ENCODE results near the gene STEAP4. TPM values are rescaled to one million over a fixed set of nuclear protein-coding genes. Genes with fewer than 3 reads are reported as not detected.
A peak's percentile ranks its signal among the peaks of the same experiment; 100 is the strongest.
"Not testable (repeated sequence)": the region's sequence is repeated elsewhere in the genome, so short reads cannot be mapped to it uniquely, and the experiment has no call there.

Gene STEAP4
- polyA plus RNA-seq, 4 donors: 0.22 to 5.7 (median 0.43) TPM

DNA sequence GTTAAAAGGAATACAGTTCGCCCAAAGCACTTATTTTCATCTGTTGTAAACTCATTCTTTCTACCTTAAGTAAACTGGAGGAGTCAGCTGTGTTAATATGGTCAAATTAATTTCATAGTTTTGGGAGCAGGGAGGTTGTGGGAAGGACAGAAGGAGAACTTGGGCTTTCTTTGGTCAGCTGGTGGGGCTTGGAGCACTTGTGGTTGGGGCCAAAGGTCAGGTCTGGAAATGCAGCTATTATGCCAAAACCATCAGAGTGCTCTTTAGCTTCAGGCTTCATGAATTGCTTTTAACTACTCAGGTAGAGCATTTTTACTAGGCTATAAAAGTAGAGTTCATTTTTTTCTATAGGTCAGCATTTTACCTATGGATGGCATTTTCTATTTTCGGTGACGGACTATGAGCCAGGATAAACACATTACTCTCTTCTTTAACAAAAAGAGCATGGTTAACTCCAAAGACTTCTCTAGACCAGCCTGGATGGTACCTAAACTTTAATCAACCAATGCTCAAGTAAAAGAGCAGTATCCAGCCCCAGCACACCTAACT lies 30.0 kb downstream of the STEAP4 start:
- DNase-seq (peak in 1 of 2 donors; percentile 1), FAIRE-seq (no peak)
- H3K27me3 ChIP-seq (ENCODE audit: control insufficient read depth in 3 of 3, insufficient read depth in 3 of 3, low read length in 3 of 3): no peaks in the 10 kb centered on the region
- no peaks in the 10 kb centered on the region for H3K9me3 ChIP-seq (ENCODE audit: control insufficient read depth in 2 of 2, insufficient read depth in 1 of 2, low read depth in 1 of 2, low read length in 1 of 2)
- H3K4me1 ChIP-seq (ENCODE audit: control insufficient read depth in 3 of 3, insufficient read depth in 2 of 3, low read depth in 1 of 3, low read length in 2 of 3): no peaks in the 10 kb centered on the region
- H3K4me3 ChIP-seq (ENCODE audit: low read depth in 1 of 3, low read length in 3 of 3): no peak overlapping the region
- H3K36me3 ChIP-seq (ENCODE audit: control insufficient read depth in 3 of 3, insufficient read depth in 2 of 3, low read depth in 1 of 3, low read length in 3 of 3): no peaks in the 10 kb centered on the region
- 85 to 96% (median 87%) methylated on average over 3 of the region's 3 CpGs for WGBS, 3 donors
- H3K27ac ChIP-seq (ENCODE audit: low read depth in 1 of 3, low read length in 2 of 3): no peak overlapping the region

DNA sequence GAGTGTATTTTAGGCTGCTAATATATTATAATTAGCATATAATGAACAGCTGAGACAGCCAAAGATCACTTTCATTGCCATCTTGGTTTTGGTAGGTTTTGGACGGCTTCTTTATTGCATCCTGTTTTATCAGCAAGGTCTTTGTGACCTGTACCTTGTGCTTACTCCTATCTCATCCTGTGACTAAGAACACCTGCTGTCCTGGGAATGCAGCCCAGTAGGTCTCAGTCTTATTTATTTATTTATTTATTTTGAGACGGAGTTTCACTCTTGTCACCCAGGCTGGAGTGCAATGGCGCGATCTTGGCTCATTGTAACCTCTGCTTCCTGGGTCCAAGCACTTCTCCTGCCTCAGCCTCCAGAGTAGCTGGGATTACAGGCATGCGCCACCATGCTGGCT lies 31.8 kb downstream of the STEAP4 start:
- not testable (repeated sequence) for H3K9me3 ChIP-seq (ENCODE audit: control insufficient read depth in 2 of 2, insufficient read depth in 1 of 2, low read depth in 1 of 2, low read length in 1 of 2); FAIRE-seq
- 37 to 75% (median 54%) methylated on average over 5 of the region's 5 CpGs for WGBS, 3 donors

DNA sequence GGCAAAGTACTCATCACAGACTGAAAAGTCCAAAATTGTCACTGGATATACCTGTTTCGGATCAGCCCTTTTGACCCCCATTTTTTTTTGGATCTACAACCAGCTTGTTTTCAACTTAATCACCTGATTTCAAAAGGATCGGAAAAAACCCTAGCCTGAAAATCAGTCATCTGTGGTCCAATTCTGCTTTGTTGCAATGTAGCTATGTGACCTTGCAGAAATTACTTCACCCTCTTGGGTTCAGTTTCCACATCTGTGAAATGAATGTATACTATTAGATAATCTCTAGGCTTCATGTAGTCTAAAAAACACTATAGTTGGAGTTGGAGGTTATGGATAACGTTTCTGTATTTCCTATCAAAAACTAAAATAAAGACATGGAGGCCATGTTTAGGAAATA lies 37.1 kb downstream of the STEAP4 start:
- no peak for DNase-seq
- Histone ChIP-seq H3K27ac (ENCODE audit: low read depth in 1 of 3, low read length in 2 of 3) (no peak overlapping the region), H3K9me3 (ENCODE audit: control insufficient read depth in 2 of 2, insufficient read depth in 1 of 2, low read depth in 1 of 2, low read length in 1 of 2) (no peaks in the 10 kb centered on the region), H3K27me3 (ENCODE audit: control insufficient read depth in 3 of 3, insufficient read depth in 3 of 3, low read length in 3 of 3) (no peaks in the 10 kb centered on the region), H3K36me3 (ENCODE audit: control insufficient read depth in 3 of 3, insufficient read depth in 2 of 3, low read depth in 1 of 3, low read length in 3 of 3) (no peaks in the 10 kb centered on the region), H3K4me3 (ENCODE audit: low read depth in 1 of 3, low read length in 3 of 3) (no peak overlapping the region), H3K4me1 (ENCODE audit: control insufficient read depth in 3 of 3, insufficient read depth in 2 of 3, low read depth in 1 of 3, low read length in 2 of 3) (no peaks in the 10 kb centered on the region)
- 89 to 90% (median 90%) methylated on average over 3 of the region's 3 CpGs for WGBS, 3 donors
- FAIRE-seq: no peak

More for the DNA sequence above, 31.8 kb downstream of the STEAP4 start:
- peak in 1 of 2 donors; percentile 43 for DNase-seq
- not testable (repeated sequence) for H3K4me3 ChIP-seq (ENCODE audit: low read depth in 1 of 3, low read length in 3 of 3); H3K36me3 ChIP-seq (ENCODE audit: control insufficient read depth in 3 of 3, insufficient read depth in 2 of 3, low read depth in 1 of 3, low read length in 3 of 3); H3K27me3 ChIP-seq (ENCODE audit: control insufficient read depth in 3 of 3, insufficient read depth in 3 of 3, low read length in 3 of 3); H3K4me1 ChIP-seq (ENCODE audit: control insufficient read depth in 3 of 3, insufficient read depth in 2 of 3, low read depth in 1 of 3, low read length in 2 of 3); H3K27ac ChIP-seq (ENCODE audit: low read depth in 1 of 3, low read length in 2 of 3)

DNA sequence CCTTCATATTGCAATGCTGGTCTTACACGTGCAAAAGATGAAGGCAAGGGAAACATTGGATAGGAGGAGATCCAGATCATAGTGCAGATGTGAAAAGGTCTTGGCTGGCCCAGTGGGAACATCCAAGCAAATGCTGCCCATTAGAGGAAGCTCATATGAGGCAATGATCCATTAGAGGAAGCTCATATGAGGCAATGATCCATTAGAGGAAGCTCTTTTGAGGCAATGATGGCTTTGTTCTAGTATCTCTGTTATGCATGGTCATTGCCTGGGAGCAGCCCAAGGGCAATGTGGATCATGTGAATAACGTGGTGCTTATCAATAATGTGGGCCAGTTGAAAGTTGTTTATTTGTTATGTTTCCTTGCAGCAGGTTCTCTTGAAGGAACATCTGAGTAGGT lies 37.8 kb downstream of the STEAP4 start:
- DNase-seq (no peak), FAIRE-seq (no peak)
- Histone ChIP-seq H3K27ac (ENCODE audit: low read depth in 1 of 3, low read length in 2 of 3) (no peak overlapping the region), H3K4me3 (ENCODE audit: low read depth in 1 of 3, low read length in 3 of 3) (no peak overlapping the region), H3K4me1 (ENCODE audit: control insufficient read depth in 3 of 3, insufficient read depth in 2 of 3, low read depth in 1 of 3, low read length in 2 of 3) (no peaks in the 10 kb centered on the region), H3K27me3 (ENCODE audit: control insufficient read depth in 3 of 3, insufficient read depth in 3 of 3, low read length in 3 of 3) (no peaks in the 10 kb centered on the region), H3K9me3 (ENCODE audit: control insufficient read depth in 2 of 2, insufficient read depth in 1 of 2, low read depth in 1 of 2, low read length in 1 of 2) (no peaks in the 10 kb centered on the region), H3K36me3 (ENCODE audit: control insufficient read depth in 3 of 3, insufficient read depth in 2 of 3, low read depth in 1 of 3, low read length in 3 of 3) (no peaks in the 10 kb centered on the region)
- 53 to 59% (median 56%) methylated on average over 2 of the region's 2 CpGs for WGBS, 3 donors

DNA sequence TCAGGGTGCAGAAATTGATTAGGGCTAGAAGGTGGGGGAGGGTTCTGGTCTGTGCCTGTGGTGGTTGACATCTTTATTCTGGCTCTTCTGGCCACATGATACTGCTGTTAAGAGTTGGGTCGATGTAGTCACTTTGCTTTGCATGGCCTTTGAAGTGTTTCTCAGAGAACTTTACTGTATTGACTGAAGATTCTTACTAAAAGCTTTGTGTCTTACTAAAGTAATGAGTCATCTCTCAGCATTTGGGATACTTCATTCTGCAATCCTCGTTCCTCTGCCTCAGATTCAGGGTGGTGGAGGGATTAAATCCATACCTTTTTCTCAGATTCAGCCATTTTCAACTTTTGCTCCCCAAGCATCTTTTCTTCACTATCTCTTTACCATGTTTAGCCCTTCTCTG lies 38.6 kb downstream of the STEAP4 start:
- Histone ChIP-seq H3K4me1 (ENCODE audit: control insufficient read depth in 3 of 3, insufficient read depth in 2 of 3, low read depth in 1 of 3, low read length in 2 of 3) (no peaks in the 10 kb centered on the region), H3K4me3 (ENCODE audit: low read depth in 1 of 3, low read length in 3 of 3) (no peak overlapping the region), H3K27ac (ENCODE audit: low read depth in 1 of 3, low read length in 2 of 3) (no peak overlapping the region), H3K36me3 (ENCODE audit: control insufficient read depth in 3 of 3, insufficient read depth in 2 of 3, low read depth in 1 of 3, low read length in 3 of 3) (no peaks in the 10 kb centered on the region), H3K27me3 (ENCODE audit: control insufficient read depth in 3 of 3, insufficient read depth in 3 of 3, low read length in 3 of 3) (no peaks in the 10 kb centered on the region), H3K9me3 (ENCODE audit: control insufficient read depth in 2 of 2, insufficient read depth in 1 of 2, low read depth in 1 of 2, low read length in 1 of 2) (no peaks in the 10 kb centered on the region)
- 70 to 86% (median 75%) methylated on average over 2 of the region's 2 CpGs for WGBS, 3 donors
- FAIRE-seq: no peak
- DNase-seq: no peak

DNA sequence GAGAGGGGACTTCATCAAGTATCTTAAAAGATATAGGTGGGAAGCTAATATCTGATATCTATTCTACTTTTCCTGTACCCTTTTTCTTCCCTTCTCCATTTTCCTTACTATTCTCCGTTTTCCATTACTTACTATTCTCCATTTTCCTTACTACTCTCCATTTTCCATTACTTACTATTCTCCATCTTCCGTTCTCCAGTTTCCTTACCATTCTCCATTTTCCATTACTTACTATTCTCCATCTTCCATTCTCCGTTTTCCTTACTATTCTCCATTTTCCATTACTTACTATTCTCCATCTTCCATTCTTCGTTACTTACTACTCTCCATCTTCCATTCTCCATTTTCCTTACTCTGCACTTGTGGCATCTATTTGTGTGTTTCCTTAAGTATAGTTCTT lies 39.3 kb downstream of the STEAP4 start:
- WGBS, 3 donors: 93 to 97% (median 94%) methylated on average over 4 of the region's 4 CpGs
- no peak for DNase-seq
- Histone ChIP-seq H3K9me3 (ENCODE audit: control insufficient read depth in 2 of 2, insufficient read depth in 1 of 2, low read depth in 1 of 2, low read length in 1 of 2) (no peaks in the 10 kb centered on the region), H3K27ac (ENCODE audit: low read depth in 1 of 3, low read length in 2 of 3) (no peak overlapping the region), H3K4me1 (ENCODE audit: control insufficient read depth in 3 of 3, insufficient read depth in 2 of 3, low read depth in 1 of 3, low read length in 2 of 3) (no peaks in the 10 kb centered on the region), H3K36me3 (ENCODE audit: control insufficient read depth in 3 of 3, insufficient read depth in 2 of 3, low read depth in 1 of 3, low read length in 3 of 3) (no peaks in the 10 kb centered on the region), H3K4me3 (ENCODE audit: low read depth in 1 of 3, low read length in 3 of 3) (no peak overlapping the region), H3K27me3 (ENCODE audit: control insufficient read depth in 3 of 3, insufficient read depth in 3 of 3, low read length in 3 of 3) (no peaks in the 10 kb centered on the region)
- FAIRE-seq: no peak

DNA sequence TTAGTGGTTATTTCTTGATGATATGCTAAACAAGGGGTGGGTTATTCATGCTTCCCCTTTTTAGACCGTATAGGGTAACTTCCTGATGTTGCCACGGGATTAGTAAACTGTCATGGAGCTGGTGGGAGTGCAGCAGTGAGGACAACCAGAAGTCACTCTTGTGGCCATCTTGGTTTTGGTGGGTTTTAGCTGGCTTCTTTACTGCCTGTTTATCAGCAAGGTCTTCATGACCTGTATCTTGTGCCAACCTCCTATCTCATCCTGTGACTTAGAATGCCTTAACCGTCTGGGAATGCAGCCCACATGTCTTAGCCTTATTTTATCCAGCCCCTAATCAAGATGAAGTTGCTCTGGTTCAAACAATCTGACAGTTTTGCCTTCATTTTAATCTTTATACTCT lies 41.7 kb downstream of the STEAP4 start:
- H3K9me3 ChIP-seq (ENCODE audit: control insufficient read depth in 2 of 2, insufficient read depth in 1 of 2, low read depth in 1 of 2, low read length in 1 of 2); FAIRE-seq; H3K36me3 ChIP-seq (ENCODE audit: control insufficient read depth in 3 of 3, insufficient read depth in 2 of 3, low read depth in 1 of 3, low read length in 3 of 3); H3K4me1 ChIP-seq (ENCODE audit: control insufficient read depth in 3 of 3, insufficient read depth in 2 of 3, low read depth in 1 of 3, low read length in 2 of 3); H3K27me3 ChIP-seq (ENCODE audit: control insufficient read depth in 3 of 3, insufficient read depth in 3 of 3, low read length in 3 of 3); H3K27ac ChIP-seq (ENCODE audit: low read depth in 1 of 3, low read length in 2 of 3); DNase-seq; H3K4me3 ChIP-seq (ENCODE audit: low read depth in 1 of 3, low read length in 3 of 3): not testable (repeated sequence)
- WGBS, 3 donors: 68 to 70% (median 69%) methylated on average over 3 of the region's 3 CpGs

DNA sequence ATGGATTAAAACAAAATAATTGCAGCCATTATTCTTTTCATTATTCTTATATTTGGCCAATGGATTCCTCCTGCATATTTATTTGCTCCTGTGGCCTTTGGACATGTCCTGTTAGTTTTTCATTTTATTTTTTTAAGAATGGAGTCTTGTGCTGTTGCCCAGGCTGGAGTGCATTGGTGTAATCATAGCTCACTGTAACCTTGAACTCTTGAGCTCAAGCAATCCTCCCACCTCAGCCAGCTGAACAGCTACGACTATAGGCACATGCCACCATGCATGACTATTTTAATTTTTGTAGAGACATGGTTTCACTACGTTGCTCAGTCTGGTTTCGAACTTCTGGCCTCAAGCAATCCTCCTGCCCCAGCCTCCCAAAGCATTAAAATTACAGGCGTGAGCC lies 44.1 kb downstream of the STEAP4 start:
- H3K9me3 ChIP-seq (ENCODE audit: control insufficient read depth in 2 of 2, insufficient read depth in 1 of 2, low read depth in 1 of 2, low read length in 1 of 2): no peaks in the 10 kb centered on the region
- H3K4me1 ChIP-seq (ENCODE audit: control insufficient read depth in 3 of 3, insufficient read depth in 2 of 3, low read depth in 1 of 3, low read length in 2 of 3): no peaks in the 10 kb centered on the region
- no peak for DNase-seq
- H3K27me3 ChIP-seq (ENCODE audit: control insufficient read depth in 3 of 3, insufficient read depth in 3 of 3, low read length in 3 of 3): no peaks in the 10 kb centered on the region
- H3K27ac ChIP-seq (ENCODE audit: low read depth in 1 of 3, low read length in 2 of 3): no peak overlapping the region
- no peaks in the 10 kb centered on the region for H3K36me3 ChIP-seq (ENCODE audit: control insufficient read depth in 3 of 3, insufficient read depth in 2 of 3, low read depth in 1 of 3, low read length in 3 of 3)
- 83 to 85% (median 83%) methylated on average over 4 of the region's 4 CpGs for WGBS, 3 donors
- no peak for FAIRE-seq
- H3K4me3 ChIP-seq (ENCODE audit: low read depth in 1 of 3, low read length in 3 of 3): no peak overlapping the region

DNA sequence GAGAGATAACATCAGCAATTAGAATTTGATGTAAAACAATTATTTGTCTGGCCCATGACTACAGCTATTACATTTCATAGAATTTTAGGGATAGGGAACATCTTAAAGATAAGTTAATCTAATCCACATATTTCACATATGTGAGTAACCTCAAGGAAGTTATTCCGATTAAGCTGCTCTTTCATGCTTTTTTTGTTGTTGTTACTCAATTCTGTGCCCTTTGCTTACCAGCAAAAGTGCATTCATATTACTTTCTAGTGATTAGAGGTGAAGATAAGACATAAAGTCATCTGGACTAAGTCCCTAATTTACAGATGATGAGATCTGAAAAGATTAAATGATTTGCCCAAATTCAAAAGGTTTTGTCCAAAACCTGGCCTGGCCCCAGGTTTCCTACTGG lies 46.0 kb downstream of the STEAP4 start:
- no peak for FAIRE-seq

More for the DNA sequence above, 46.0 kb downstream of the STEAP4 start:
- no peaks in the 10 kb centered on the region for H3K27me3 ChIP-seq (ENCODE audit: control insufficient read depth in 3 of 3, insufficient read depth in 3 of 3, low read length in 3 of 3)
- no peak for DNase-seq
- H3K36me3 ChIP-seq (ENCODE audit: control insufficient read depth in 3 of 3, insufficient read depth in 2 of 3, low read depth in 1 of 3, low read length in 3 of 3): no peaks in the 10 kb centered on the region
- H3K27ac ChIP-seq (ENCODE audit: low read depth in 1 of 3, low read length in 2 of 3): no peak overlapping the region
- 83 to 89% (median 86%) methylated on average over 1 of the region's 1 CpG for WGBS, 3 donors
- H3K4me1 ChIP-seq (ENCODE audit: control insufficient read depth in 3 of 3, insufficient read depth in 2 of 3, low read depth in 1 of 3, low read length in 2 of 3): no peaks in the 10 kb centered on the region
- H3K4me3 ChIP-seq (ENCODE audit: low read depth in 1 of 3, low read length in 3 of 3): no peak overlapping the region
- H3K9me3 ChIP-seq (ENCODE audit: control insufficient read depth in 2 of 2, insufficient read depth in 1 of 2, low read depth in 1 of 2, low read length in 1 of 2): peaks cover 0 to 1% of the 10 kb centered on the region in 2 donors
